ENCODE data around the gene WDR4.
"Not testable (repeated sequence)": the region's sequence is repeated elsewhere in the genome, so short reads cannot be mapped to it uniquely, and the experiment has no call there.

WDR4 gene

DNA sequence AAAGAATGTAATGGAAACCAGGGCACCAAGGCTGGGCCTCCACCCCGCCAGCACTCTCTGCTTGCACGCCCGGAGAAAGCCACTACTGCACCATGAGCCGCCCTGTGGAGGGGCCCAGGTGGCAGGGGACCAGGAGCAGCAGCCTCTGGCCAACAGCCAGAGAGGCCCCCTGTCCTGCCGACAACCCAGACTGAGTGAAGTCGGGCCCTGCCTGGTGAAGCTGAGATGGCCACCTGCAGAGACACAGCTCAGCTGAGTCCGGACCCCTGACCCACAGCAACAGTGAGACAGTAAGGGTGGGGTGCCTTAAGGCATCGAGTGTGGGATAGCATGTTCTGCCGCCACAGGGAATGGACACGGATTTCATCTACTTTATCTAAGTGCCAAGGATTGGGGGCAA, 28.9 kb downstream of the WDR4 start:
- no peaks in the 10 kb centered on the region for H3K9me3 ChIP-seq (ENCODE audit: low read length)
- H3K36me3 ChIP-seq (ENCODE audit: insufficient read depth, low read length) = peaks cover 46% of the 10 kb centered on the region

DNA sequence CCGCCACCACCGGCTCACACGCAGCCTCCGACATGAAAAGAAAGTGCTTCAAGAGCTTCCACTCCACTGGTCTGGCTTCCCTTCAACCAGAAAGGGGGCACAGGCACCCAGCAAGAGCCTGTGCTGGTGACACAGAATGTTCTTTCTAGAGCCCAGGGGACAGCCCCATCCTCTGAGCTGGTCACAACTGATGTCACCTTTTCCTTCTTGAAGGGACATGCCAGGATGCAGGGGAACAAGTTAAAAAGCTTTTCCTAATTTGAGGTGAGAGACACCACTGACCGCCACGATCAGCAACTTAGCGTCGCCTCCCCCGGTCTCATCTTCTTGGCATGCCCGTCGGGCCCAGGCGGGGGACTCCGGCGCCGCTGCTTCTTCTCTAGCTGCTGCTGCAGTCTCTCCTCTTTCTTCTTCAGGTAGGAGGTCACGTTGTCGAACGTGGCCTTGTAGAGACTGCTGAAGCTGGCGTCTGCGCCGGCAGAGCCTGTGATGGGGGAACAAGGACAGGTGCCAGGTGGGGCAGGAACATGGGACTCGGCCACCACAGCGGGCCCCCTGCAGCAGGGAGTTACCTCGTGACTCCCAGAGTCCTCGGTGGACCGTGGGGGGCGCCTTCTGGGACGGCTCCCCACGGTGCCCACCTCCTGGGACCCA, 29.5 kb downstream of the WDR4 start:
- no peaks in the 10 kb centered on the region for H3K27me3 ChIP-seq (ENCODE audit: control insufficient read depth in 1 of 2, insufficient read depth in 2 of 2, low read length in 2 of 2)
- H3K9ac ChIP-seq (ENCODE audit: low read length) = no peak overlapping the region
- H3K36me3 ChIP-seq (ENCODE audit: insufficient read depth, low read length) = peaks cover 40% of the 10 kb centered on the region
- no peak overlapping the region for H3K4me3 ChIP-seq (ENCODE audit: low read depth in 1 of 2, low read length in 2 of 2)
- peaks cover 5% of the 10 kb centered on the region for H3K4me1 ChIP-seq (ENCODE audit: insufficient read depth, low read length)
- H3K9me3 ChIP-seq (ENCODE audit: low read length) = no peaks in the 10 kb centered on the region
- no peak overlapping the region for H3K27ac ChIP-seq (ENCODE audit: low read depth, low read length)

More for the DNA sequence above, 28.9 kb downstream of the WDR4 start:
- H3K9ac ChIP-seq (ENCODE audit: low read length) = no peak overlapping the region
- no peaks in the 10 kb centered on the region for H3K4me1 ChIP-seq (ENCODE audit: insufficient read depth, low read length)
- no peak overlapping the region for H3K27ac ChIP-seq (ENCODE audit: low read depth, low read length)
- no peak overlapping the region for H3K4me3 ChIP-seq (ENCODE audit: low read depth in 1 of 2, low read length in 2 of 2)
- no peaks in the 10 kb centered on the region for H3K27me3 ChIP-seq (ENCODE audit: control insufficient read depth in 1 of 2, insufficient read depth in 2 of 2, low read length in 2 of 2)

DNA sequence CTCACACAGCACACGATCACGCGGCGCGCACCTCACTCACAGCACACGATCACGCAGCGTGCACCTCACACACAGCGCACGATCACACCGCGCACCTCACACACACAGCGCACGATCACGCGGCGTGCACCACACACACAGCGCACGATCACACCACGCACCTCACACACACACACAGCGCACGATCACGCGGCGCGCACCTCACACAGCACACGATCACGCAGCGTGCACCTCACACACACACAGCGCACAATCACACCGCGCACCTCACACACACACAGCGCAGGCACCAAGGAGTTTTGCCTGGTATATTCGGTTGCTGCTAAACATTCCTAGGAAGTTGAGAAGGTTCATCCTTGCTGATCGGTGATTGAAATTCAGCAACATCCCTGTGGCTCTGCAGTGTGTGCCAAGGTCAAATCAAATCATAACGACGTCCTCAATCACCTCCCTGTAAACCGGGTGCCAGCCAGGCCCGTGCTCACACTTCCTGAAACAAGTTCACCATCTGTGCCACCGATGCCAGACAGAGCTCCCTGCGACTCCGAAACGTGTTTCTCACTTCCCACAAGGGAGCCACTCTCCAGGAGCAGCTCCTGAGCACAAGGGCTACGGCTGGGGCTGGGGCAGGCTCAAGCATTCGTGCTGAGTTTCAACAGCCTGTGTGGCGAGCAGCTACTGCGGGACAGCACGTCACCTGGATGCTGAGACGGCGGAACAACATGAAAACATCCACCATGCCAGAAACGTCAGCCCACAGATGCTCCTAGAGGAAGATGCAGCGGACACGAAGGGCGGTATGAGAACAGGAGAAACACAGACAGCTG, 30.2 kb downstream of the WDR4 start:
- H3K9ac ChIP-seq (ENCODE audit: low read length) = no peak overlapping the region
- peaks cover 12% of the 10 kb centered on the region for H3K4me1 ChIP-seq (ENCODE audit: insufficient read depth, low read length)
- no peaks in the 10 kb centered on the region for H3K9me3 ChIP-seq (ENCODE audit: low read length)
- H3K27me3 ChIP-seq (ENCODE audit: control insufficient read depth in 1 of 2, insufficient read depth in 2 of 2, low read length in 2 of 2) = no peaks in the 10 kb centered on the region
- H3K4me3 ChIP-seq (ENCODE audit: low read depth in 1 of 2, low read length in 2 of 2) = no peak overlapping the region
- H3K36me3 ChIP-seq (ENCODE audit: insufficient read depth, low read length) = peaks cover 37% of the 10 kb centered on the region
- H3K27ac ChIP-seq (ENCODE audit: low read depth, low read length) = no peak overlapping the region

DNA sequence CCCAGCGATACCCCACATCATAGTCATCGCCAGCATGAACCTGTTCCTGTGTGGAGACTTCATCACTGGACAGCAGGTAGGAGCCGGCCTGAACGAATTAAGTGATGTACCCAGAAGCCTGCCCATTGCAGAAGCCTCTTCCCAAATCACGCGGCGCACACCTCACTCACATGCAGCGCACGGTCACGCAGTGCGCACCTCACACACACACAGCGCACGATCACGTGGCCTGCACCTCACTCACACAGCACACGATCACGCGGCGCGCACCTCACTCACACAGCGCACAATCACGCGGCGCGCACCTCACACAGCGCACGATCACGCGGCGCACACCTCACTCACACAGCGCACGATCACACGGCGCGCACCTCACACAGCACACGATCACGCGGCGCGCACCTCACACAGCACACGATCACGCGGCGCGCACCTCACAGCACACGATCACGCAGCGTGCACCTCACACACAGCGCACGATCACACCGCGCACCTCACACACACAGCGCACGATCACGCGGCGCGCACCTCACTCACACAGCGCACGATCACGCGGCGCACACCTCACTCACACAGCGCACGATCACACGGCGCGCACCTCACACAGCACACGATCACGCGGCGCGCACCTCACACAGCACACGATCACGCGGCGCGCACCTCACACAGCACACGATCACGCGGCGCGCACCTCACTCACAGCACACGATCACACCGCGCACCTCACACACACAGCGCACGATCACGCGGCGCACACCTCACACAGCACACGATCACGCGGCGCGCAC, 31.0 kb downstream of the WDR4 start:
- Histone ChIP-seq H3K36me3 (ENCODE audit: insufficient read depth, low read length) (peaks cover 36% of the 10 kb centered on the region), H3K4me1 (ENCODE audit: insufficient read depth, low read length) (peaks cover 12% of the 10 kb centered on the region)
- H3K27me3 ChIP-seq (ENCODE audit: control insufficient read depth in 1 of 2, insufficient read depth in 2 of 2, low read length in 2 of 2); H3K9ac ChIP-seq (ENCODE audit: low read length); H3K9me3 ChIP-seq (ENCODE audit: low read length); H3K27ac ChIP-seq (ENCODE audit: low read depth, low read length); H3K4me3 ChIP-seq (ENCODE audit: low read depth in 1 of 2, low read length in 2 of 2): not testable (repeated sequence)

DNA sequence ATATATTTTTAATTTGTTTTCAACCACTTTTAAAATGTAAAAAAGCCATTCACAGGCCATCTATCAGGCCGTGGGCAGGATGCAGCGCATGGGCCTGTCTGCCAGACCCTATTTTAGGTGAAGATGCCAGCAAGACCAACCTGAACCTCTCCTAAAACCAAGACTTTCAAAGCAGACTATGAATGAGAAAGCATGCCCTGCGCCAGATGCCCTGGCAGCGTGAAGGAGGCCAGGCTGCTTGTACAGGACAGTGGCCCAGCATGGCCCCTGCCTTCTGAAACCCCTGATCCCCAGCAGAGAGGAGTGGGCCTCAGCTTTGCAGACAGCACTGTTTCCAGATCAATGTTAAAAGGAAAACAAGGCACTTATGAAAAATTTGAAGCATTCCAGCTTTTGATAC, 31.6 kb downstream of the WDR4 start:
- H3K27ac ChIP-seq (ENCODE audit: low read depth, low read length) = no peak overlapping the region
- no peaks in the 10 kb centered on the region for H3K9me3 ChIP-seq (ENCODE audit: low read length)
- H3K27me3 ChIP-seq (ENCODE audit: control insufficient read depth in 1 of 2, insufficient read depth in 2 of 2, low read length in 2 of 2) = no peaks in the 10 kb centered on the region
- H3K4me1 ChIP-seq (ENCODE audit: insufficient read depth, low read length) = peaks cover 12% of the 10 kb centered on the region
- H3K36me3 ChIP-seq (ENCODE audit: insufficient read depth, low read length) = peaks cover 36% of the 10 kb centered on the region
- no peak overlapping the region for H3K4me3 ChIP-seq (ENCODE audit: low read depth in 1 of 2, low read length in 2 of 2)
- H3K9ac ChIP-seq (ENCODE audit: low read length) = no peak overlapping the region

GRCh38 chr21:42847051-42847707, 32.2 kb downstream of the WDR4 start:
- Histone ChIP-seq H3K27me3 (ENCODE audit: control insufficient read depth in 1 of 2, insufficient read depth in 2 of 2, low read length in 2 of 2) (no peaks in the 10 kb centered on the region), H3K27ac (ENCODE audit: low read depth, low read length) (no peak overlapping the region)

GRCh38 chr21:42846221-42846620, 33.1 kb downstream of the WDR4 start:
- H3K9ac ChIP-seq (ENCODE audit: low read length) = no peak overlapping the region

More at GRCh38 chr21:42847051-42847707, 32.2 kb downstream of the WDR4 start:
- Histone ChIP-seq H3K4me3 (ENCODE audit: low read depth in 1 of 2, low read length in 2 of 2) (no peak overlapping the region), H3K9ac (ENCODE audit: low read length) (no peak overlapping the region), H3K36me3 (ENCODE audit: insufficient read depth, low read length) (peaks cover 34% of the 10 kb centered on the region), H3K9me3 (ENCODE audit: low read length) (no peaks in the 10 kb centered on the region), H3K4me1 (ENCODE audit: insufficient read depth, low read length) (peaks cover 12% of the 10 kb centered on the region)

GRCh38 chr21:42845296-42845965, 33.9 kb downstream of the WDR4 start:
- no peak overlapping the region for H3K4me3 ChIP-seq (ENCODE audit: low read depth in 1 of 2, low read length in 2 of 2)
- H3K9ac ChIP-seq (ENCODE audit: low read length) = no peak overlapping the region
- peak overlapping the region; percentile 6 for H3K27ac ChIP-seq (ENCODE audit: low read depth, low read length)
- H3K27me3 ChIP-seq (ENCODE audit: control insufficient read depth in 1 of 2, insufficient read depth in 2 of 2, low read length in 2 of 2) = no peaks in the 10 kb centered on the region
- H3K4me1 ChIP-seq (ENCODE audit: insufficient read depth, low read length) = peaks cover 12% of the 10 kb centered on the region
- H3K9me3 ChIP-seq (ENCODE audit: low read length) = no peaks in the 10 kb centered on the region
- peaks cover 30% of the 10 kb centered on the region for H3K36me3 ChIP-seq (ENCODE audit: insufficient read depth, low read length)

More at GRCh38 chr21:42846221-42846620, 33.1 kb downstream of the WDR4 start:
- Histone ChIP-seq H3K4me3 (ENCODE audit: low read depth in 1 of 2, low read length in 2 of 2) (no peak overlapping the region), H3K9me3 (ENCODE audit: low read length) (no peaks in the 10 kb centered on the region), H3K4me1 (ENCODE audit: insufficient read depth, low read length) (peaks cover 12% of the 10 kb centered on the region), H3K27ac (ENCODE audit: low read depth, low read length) (no peak overlapping the region), H3K36me3 (ENCODE audit: insufficient read depth, low read length) (peaks cover 26% of the 10 kb centered on the region), H3K27me3 (ENCODE audit: control insufficient read depth in 1 of 2, insufficient read depth in 2 of 2, low read length in 2 of 2) (no peaks in the 10 kb centered on the region)

DNA sequence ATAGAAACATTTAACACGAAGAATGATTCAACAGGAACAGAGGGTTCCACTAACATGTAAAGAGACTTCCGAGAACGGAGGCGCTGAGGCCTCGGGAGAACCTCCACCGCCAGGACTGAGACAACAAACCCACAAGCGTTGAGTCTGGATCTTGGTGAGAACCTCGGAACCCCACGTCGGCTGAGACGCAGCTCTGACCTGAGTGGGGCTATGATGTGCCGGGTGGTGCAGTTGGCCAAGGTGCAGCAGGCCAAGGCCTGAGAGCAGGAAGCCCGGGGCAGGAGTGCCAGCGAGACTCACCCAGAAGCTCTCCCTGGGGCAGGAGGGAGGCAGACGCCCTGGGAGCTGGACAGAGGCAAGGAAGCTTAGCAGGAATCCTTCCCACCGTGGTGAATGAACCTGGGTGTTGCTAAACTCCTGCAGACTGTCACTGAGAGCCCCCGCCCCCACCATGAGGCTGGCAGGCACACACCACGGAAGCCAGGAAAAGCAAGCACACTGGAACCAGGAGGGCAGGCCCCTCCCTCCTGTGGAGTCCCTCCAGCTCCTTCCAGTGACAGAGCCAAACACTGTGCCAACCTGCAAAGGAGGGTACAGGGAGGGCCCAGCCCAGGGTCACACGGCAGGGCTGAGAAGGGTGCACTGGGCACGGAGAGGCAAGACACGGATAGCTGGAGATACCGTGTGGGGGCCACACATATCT, 34.8 kb downstream of the WDR4 start:
- no peaks in the 10 kb centered on the region for H3K27me3 ChIP-seq (ENCODE audit: control insufficient read depth in 1 of 2, insufficient read depth in 2 of 2, low read length in 2 of 2)
- H3K36me3 ChIP-seq (ENCODE audit: insufficient read depth, low read length) = peaks cover 29% of the 10 kb centered on the region
- H3K9ac ChIP-seq (ENCODE audit: low read length) = no peak overlapping the region
- H3K27ac ChIP-seq (ENCODE audit: low read depth, low read length) = peak overlapping the region; percentile 6
- H3K9me3 ChIP-seq (ENCODE audit: low read length) = no peaks in the 10 kb centered on the region
- peaks cover 12% of the 10 kb centered on the region for H3K4me1 ChIP-seq (ENCODE audit: insufficient read depth, low read length)
- no peak overlapping the region for H3K4me3 ChIP-seq (ENCODE audit: low read depth in 1 of 2, low read length in 2 of 2)

GRCh38 chr21:42843056-42843455, 36.3 kb downstream of the WDR4 start:
- peaks cover 22% of the 10 kb centered on the region for H3K36me3 ChIP-seq (ENCODE audit: insufficient read depth, low read length)

More at GRCh38 chr21:42843056-42843455, 36.3 kb downstream of the WDR4 start:
- Histone ChIP-seq H3K4me1 (ENCODE audit: insufficient read depth, low read length) (peaks cover 12% of the 10 kb centered on the region), H3K27me3 (ENCODE audit: control insufficient read depth in 1 of 2, insufficient read depth in 2 of 2, low read length in 2 of 2) (peaks cover 0 to under 1% of the 10 kb centered on the region in 2 donors), H3K9me3 (ENCODE audit: low read length) (no peaks in the 10 kb centered on the region), H3K4me3 (ENCODE audit: low read depth in 1 of 2, low read length in 2 of 2) (no peak overlapping the region), H3K9ac (ENCODE audit: low read length) (no peak overlapping the region), H3K27ac (ENCODE audit: low read depth, low read length) (no peak overlapping the region)

Data from muscle layer of colon (tissue), 2 donors.